ENCODE data around the gene PRSS22.
A peak's percentile ranks its signal among the peaks of the same experiment; 100 is the strongest.

GRCh38 chr16:2816751-2817339 lies 41.1 kb downstream of the PRSS22 start, which contains the start of gene PRSS21:
- TF ChIP-seq CTCF (IDR thresholded peaks at IDR 0.05), result peak in 1 of 6 experiments; percentile 19
- no peak for TF ChIP-seq POLR2A (IDR thresholded peaks at IDR 0.05)
